SK-N-MC (cell line): ENCODE data around the gene CYP27B1.

ENCODE experiments used
- EZH2 ChIP-seq: fragments of 200-600 bp; sonication (generic); IDR thresholded peaks from one replicate; pipeline ENCODE4 v1.6.1; 2017; ENCODE audit warnings: antibody characterized with exemption
- FOXP2 ChIP-seq: optimal IDR thresholded peaks from 2 replicates; pipeline ENCODE3; 2011; ENCODE audit warnings: mild to moderate bottlenecking, moderate library complexity; ENCODE audit not compliant: insufficient read depth; ENCODE audit errors: extremely low read length, control extremely low read depth
- POLR2AphosphoS5 ChIP-seq: IDR thresholded peaks from 2 replicates; pipeline ENCODE4 v1.6.1; 2012; ENCODE audit warnings: mild to moderate bottlenecking, low read depth, low read length, borderline replicate concordance

- TF ChIP-seq EZH2: no peak
- TF ChIP-seq POLR2AphosphoS5: no peak
- TF ChIP-seq FOXP2: no peak
These were observed 11.8 kb downstream of the CYP27B1 start for GRCh38 chr12:57755194-57755453.
